Activated CD4-positive, alpha-beta T cell treated with anti-CD3 and anti-CD28 coated beads, Interleukin-2, amount 50 U/mL, for 16 hours (primary cell): Measurements from ENCODE around the gene FAM227B.

Experiments used
- DNase-seq: peaks from one replicate; pipeline ENCODE4 v3.0.0-alpha.2; 2020

Gene FAM227B

GRCh38 chr15:49286649-49287404, 333.8 kb downstream of the FAM227B start:
- peak; percentile 19 for DNase-seq

- DNase-seq: no peak
Measured at GRCh38 chr15:49282366-49282765, 338.3 kb downstream of the FAM227B start.

DNA sequence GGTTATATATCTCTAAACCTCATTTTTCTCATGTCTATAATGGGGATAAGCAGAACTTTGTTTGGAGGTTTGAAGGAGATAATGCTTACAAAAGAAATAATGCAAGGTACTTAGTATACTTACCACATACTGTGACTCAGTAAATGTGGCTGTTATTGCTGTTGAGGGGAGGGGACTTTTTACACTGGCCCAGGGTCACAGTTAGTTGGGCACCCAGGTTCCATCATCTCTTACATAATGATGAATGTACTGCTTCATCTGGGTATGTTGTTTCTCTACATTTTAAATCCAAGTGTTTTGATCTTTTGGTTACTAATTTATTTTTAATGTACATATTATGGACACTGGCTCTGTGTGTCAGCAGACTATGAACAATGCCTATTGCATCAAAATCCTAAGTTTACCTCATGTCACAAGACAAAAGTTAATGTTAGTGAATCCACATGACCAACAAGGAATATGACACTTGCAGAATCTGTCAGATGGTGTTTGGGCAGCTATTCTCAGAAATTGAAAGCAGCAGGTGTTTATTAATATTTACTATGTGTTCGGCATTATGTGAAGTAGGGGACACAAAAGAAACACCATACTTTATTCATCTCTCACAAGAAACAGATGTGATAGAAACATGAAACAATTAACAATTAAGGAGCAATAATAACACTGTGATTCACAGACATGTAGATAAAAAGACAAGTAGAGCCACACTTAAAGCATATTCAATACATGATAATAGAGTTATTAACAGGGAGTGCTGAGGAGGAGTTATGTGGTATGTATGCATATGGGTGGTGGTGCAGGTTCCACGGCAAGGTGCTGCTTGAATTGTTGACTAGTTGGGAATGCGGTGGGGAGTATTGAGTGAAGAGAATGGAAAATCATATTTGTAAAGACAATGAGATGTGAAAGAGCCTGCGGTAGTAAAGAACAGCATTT, 340.8 kb downstream of the FAM227B start:
- DNase-seq: no peak

DNA sequence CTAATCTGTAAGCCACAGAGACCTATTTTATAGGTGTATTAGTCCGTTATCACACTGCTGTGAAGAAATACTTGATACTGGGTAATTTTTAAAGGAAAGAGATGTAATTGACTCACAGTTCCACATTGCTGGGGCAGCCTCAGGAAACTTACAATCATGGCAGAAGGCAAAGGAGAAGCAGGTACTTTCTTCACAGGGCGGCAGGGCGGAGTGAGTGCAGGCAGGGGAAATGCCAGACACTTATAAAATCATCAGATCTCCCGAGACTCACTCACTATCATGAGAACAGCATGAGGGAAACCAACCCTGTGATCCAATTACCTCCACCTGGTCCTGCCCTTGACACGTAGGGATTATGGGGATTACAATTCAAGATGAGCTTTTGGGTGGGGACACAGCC, 341.9 kb downstream of the FAM227B start:
- no peak for DNase-seq
